ENCODE measurements around the gene COX5A. TPM values are rescaled to one million over a fixed set of nuclear protein-coding genes. Genes with fewer than 3 reads are reported as not detected.

COX5A gene
- total RNA-seq, 2 donors from 2014 or later, result 243 to 279 TPM

- no peak overlapping the region for H3K27ac Mint-ChIP-seq
These were observed 19.7 kb upstream of the COX5A start for GRCh38 chr15:74957476-74958035.

GRCh38 chr15:74956648-74957475 lies 19.0 kb upstream of the COX5A start, which contains the start of gene RPP25:
RPP25 (minus strand) TSS chr15:74956772; CDS start chr15:74956583, 189 bp downstream.
- H3K27ac Mint-ChIP-seq, result no peak within 1 kb of the TSS
- DNase-seq, result peak; percentile 92
- peaks cover 66% of the 10 kb centered on the region for H3K27me3 Mint-ChIP-seq (ENCODE audit: insufficient read depth)
- H3K27ac ChIP-seq (ENCODE audit: low read depth, low read length), result no peak within 1 kb of the TSS
- H3K4me1 Mint-ChIP-seq, result peaks cover 24% of the 10 kb centered on the region
- H3K9ac ChIP-seq (ENCODE audit: extremely low read depth, low read length, poor library complexity, severe bottlenecking), result peak within 1 kb of the TSS; percentile 34
- H3K36me3 ChIP-seq (ENCODE audit: control insufficient read depth, insufficient read depth, low read length), result no peaks in the 10 kb centered on the region
- TF ChIP-seq CTCF (conservative IDR thresholded peaks at IDR 0.05), result no peak
- peak within 1 kb of the TSS; percentile 86 for H3K4me3 ChIP-seq (ENCODE audit: low read length)
- peaks cover 58% of the 10 kb centered on the region for H3K27me3 ChIP-seq (ENCODE audit: control insufficient read depth, insufficient read depth, low read length, poor library complexity, severe bottlenecking)
- H3K9me3 ChIP-seq (ENCODE audit: control insufficient read depth, low read length), result no peaks in the 10 kb centered on the region
- peaks cover 12% of the 10 kb centered on the region for H3K4me1 ChIP-seq (ENCODE audit: control insufficient read depth, insufficient read depth, low read length)
- H3K36me3 Mint-ChIP-seq (ENCODE audit: low read depth), result no peaks in the 10 kb centered on the region
- H3K4me3 Mint-ChIP-seq, result peak within 1 kb of the TSS; percentile 63
- H3K9me3 Mint-ChIP-seq, result no peaks in the 10 kb centered on the region
- 0% methylated on average over 45 to 83 of the region's 83 CpGs for WGBS, 2 experiments (ENCODE audit: insufficient coverage in 1 of 2, insufficient read length in 1 of 2)

More at GRCh38 chr15:74957476-74958035, 19.7 kb upstream of the COX5A start:
- H3K9me3 Mint-ChIP-seq, result no peaks in the 10 kb centered on the region
- no peak overlapping the region for H3K27ac ChIP-seq (ENCODE audit: low read depth, low read length)
- peaks cover 64% of the 10 kb centered on the region for H3K27me3 ChIP-seq (ENCODE audit: control insufficient read depth, insufficient read depth, low read length, poor library complexity, severe bottlenecking)
- peak overlapping the region; percentile 86 for H3K4me3 ChIP-seq (ENCODE audit: low read length)
- H3K27me3 Mint-ChIP-seq (ENCODE audit: insufficient read depth), result peaks cover 72% of the 10 kb centered on the region
- WGBS, 2 experiments (ENCODE audit: insufficient coverage in 1 of 2, insufficient read length in 1 of 2), result 3 to 7% methylated on average over 15 to 26 of the region's 28 CpGs
- peak overlapping the region; percentile 63 for H3K4me3 Mint-ChIP-seq
- H3K9me3 ChIP-seq (ENCODE audit: control insufficient read depth, low read length), result no peaks in the 10 kb centered on the region
- H3K4me1 Mint-ChIP-seq, result peaks cover 24% of the 10 kb centered on the region
- H3K36me3 ChIP-seq (ENCODE audit: control insufficient read depth, insufficient read depth, low read length), result no peaks in the 10 kb centered on the region
- H3K9ac ChIP-seq (ENCODE audit: extremely low read depth, low read length, poor library complexity, severe bottlenecking), result no peak overlapping the region
- no peak for TF ChIP-seq CTCF (conservative IDR thresholded peaks at IDR 0.05)
- peaks cover 12% of the 10 kb centered on the region for H3K4me1 ChIP-seq (ENCODE audit: control insufficient read depth, insufficient read depth, low read length)
- DNase-seq, result peak; percentile 75
- H3K36me3 Mint-ChIP-seq (ENCODE audit: low read depth), result no peaks in the 10 kb centered on the region

GRCh38 chr15:74955796-74956647 lies 18.1 kb upstream of the COX5A start:
- Histone ChIP-seq H3K4me3 (ENCODE audit: low read length) (peak overlapping the region; percentile 86), H3K9ac (ENCODE audit: extremely low read depth, low read length, poor library complexity, severe bottlenecking) (peak overlapping the region; percentile 34), H3K27me3 (ENCODE audit: control insufficient read depth, insufficient read depth, low read length, poor library complexity, severe bottlenecking) (peaks cover 50% of the 10 kb centered on the region), H3K36me3 (ENCODE audit: control insufficient read depth, insufficient read depth, low read length) (no peaks in the 10 kb centered on the region), H3K9me3 (ENCODE audit: control insufficient read depth, low read length) (no peaks in the 10 kb centered on the region), H3K4me1 (ENCODE audit: control insufficient read depth, insufficient read depth, low read length) (peaks cover 12% of the 10 kb centered on the region), H3K27ac (ENCODE audit: low read depth, low read length) (no peak overlapping the region)
- Mint-ChIP-seq H3K27ac (no peak overlapping the region), H3K9me3 (no peaks in the 10 kb centered on the region), H3K36me3 (ENCODE audit: low read depth) (no peaks in the 10 kb centered on the region), H3K4me3 (peak overlapping the region; percentile 63), H3K4me1 (peaks cover 25% of the 10 kb centered on the region), H3K27me3 (ENCODE audit: insufficient read depth) (peaks cover 58% of the 10 kb centered on the region)
- DNase-seq, result peak; percentile 86
- peak; percentile 66 for TF ChIP-seq CTCF (conservative IDR thresholded peaks at IDR 0.05)
- 5 to 7% methylated on average over 55 to 88 of the region's 88 CpGs for WGBS, 2 experiments (ENCODE audit: insufficient coverage in 1 of 2, insufficient read length in 1 of 2)
